ENCODE results near the gene CSMD2.

GRCh38 chr1:34066166-34066565 lies 98.9 kb downstream of the CSMD2 start:
- TF ChIP-seq, protein P1, sequence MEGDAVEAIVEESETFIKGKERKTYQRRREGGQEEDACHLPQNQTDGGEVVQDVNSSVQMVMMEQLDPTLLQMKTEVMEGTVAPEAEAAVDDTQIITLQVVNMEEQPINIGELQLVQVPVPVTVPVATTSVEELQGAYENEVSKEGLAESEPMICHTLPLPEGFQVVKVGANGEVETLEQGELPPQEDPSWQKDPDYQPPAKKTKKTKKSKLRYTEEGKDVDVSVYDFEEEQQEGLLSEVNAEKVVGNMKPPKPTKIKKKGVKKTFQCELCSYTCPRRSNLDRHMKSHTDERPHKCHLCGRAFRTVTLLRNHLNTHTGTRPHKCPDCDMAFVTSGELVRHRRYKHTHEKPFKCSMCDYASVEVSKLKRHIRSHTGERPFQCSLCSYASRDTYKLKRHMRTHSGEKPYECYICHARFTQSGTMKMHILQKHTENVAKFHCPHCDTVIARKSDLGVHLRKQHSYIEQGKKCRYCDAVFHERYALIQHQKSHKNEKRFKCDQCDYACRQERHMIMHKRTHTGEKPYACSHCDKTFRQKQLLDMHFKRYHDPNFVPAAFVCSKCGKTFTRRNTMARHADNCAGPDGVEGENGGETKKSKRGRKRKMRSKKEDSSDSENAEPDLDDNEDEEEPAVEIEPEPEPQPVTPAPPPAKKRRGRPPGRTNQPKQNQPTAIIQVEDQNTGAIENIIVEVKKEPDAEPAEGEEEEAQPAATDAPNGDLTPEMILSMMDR (IDR thresholded peaks at IDR 0.05; ENCODE audit: low read length), result no peak
- TF ChIP-seq EZH2 (optimal IDR thresholded peaks at IDR 0.05; ENCODE audit: low read depth, low read length), result no peak

All from MM.1S (cell line).